Endothelial cell of umbilical vein (primary cell): ENCODE results near the gene LIX1.

ENCODE experiments used
- CTCF ChIP-seq, 2 donors: IDR thresholded peaks; 1 replicate in 1 of 2; 2 replicates in 1 of 2; pipeline ENCODE4 v1.5.1; 2011; ENCODE audit warnings: low read length in 2 of 2, mild to moderate bottlenecking in 2 of 2, moderate library complexity in 2 of 2, control low read depth in 1 of 2, inconsistent platforms in 1 of 2, low read depth in 1 of 2; ENCODE audit not compliant: insufficient read depth in 1 of 2; ENCODE audit errors: extremely low read depth in 1 of 2
- POLR2A ChIP-seq: IDR thresholded peaks from 2 replicates; pipeline ENCODE4 v1.6.1; 2012; ENCODE audit warnings: low read depth, mild to moderate bottlenecking, control low read depth, low read length
- POLR2AphosphoS5 ChIP-seq: IDR thresholded peaks from 2 replicates; pipeline ENCODE4 v1.6.1; 2012; ENCODE audit warnings: low read depth, mild to moderate bottlenecking, control low read depth, low read length, moderate library complexity; ENCODE audit not compliant: insufficient read depth

GRCh38 chr5:97074859-97075489, 67.4 kb downstream of the LIX1 start:
- TF ChIP-seq CTCF (IDR thresholded peaks at IDR 0.05; ENCODE audit: extremely low read depth in 1 of 2, insufficient read depth in 1 of 2, low read depth in 1 of 2, low read length in 2 of 2) = no peak
- no peak for TF ChIP-seq POLR2AphosphoS5
- no peak for TF ChIP-seq POLR2A
